SKM-1 (cell line): ENCODE data around the gene THSD4.
"Not testable (repeated sequence)": the region's sequence is repeated elsewhere in the genome, so short reads cannot be mapped to it uniquely, and the experiment has no call there.

ENCODE experiments used
- DNase-seq: peaks from one replicate; lab custom pipeline; 2025; ENCODE audit not compliant: unreplicated experiment; lab: John Stamatoyannopoulos, UW

THSD4 gene

DNA sequence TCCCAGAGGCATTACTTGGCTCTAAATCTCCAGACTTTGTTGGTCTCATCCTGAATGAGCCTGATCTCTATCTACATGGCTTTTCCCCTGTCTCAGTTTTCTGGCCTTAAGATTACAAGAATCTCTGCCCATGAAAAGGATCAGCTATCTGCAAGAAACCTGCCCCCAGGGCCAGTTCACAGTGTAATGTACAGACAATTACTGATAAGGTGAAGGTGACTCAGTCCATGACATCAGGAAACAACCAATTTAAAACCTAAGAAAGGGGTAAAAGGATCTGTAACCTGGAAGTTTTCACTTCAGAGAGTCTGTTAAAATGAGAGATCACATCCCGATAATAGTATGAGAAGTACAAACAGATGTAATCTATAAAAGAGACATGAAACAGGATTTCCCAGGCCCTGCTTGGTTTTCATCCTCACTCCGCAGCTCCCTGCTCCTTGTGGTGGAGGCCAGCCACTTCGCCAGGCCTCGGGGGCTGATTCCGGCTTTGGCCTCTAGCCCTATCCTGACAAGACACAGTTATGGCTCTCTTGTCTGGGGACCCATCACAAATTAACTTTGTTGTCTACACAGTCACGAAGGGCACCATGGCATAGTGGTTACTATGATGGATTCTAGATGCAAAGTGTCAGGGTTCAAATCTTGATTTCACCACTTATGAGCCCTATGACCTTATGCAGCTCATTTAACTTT lies 136.9 kb downstream of the THSD4 start:
- DNase-seq = no peak

GRCh38 chr15:71252740-71253047 lies 137.4 kb downstream of the THSD4 start:
- no peak for DNase-seq

DNA sequence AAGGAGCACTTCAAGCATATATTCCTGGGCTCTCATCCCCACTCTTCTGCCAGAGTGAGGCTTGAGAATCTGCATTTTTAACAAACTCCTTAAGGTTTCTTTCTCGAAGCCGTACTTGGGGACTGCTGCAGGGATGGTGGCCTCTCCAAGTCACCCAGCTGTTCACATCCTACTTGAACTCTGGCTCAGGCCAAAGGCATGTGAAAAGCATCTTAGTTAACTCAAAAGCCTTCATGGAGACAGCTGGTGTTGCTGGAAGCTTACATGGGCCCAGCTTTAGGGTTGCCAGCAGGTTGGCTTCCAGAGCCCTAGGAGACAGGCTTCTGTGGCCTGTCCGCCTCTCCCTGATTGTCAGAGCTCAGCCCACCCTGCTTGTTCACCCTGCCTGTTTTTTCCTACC lies 139.2 kb downstream of the THSD4 start:
- DNase-seq = no peak

GRCh38 chr15:71256934-71257664 lies 141.8 kb downstream of the THSD4 start:
- no peak for DNase-seq

- DNase-seq = no peak
Measured at GRCh38 chr15:71259866-71260265, 144.6 kb downstream of the THSD4 start.

GRCh38 chr15:71261418-71261817 lies 146.1 kb downstream of the THSD4 start:
- DNase-seq = no peak

DNA sequence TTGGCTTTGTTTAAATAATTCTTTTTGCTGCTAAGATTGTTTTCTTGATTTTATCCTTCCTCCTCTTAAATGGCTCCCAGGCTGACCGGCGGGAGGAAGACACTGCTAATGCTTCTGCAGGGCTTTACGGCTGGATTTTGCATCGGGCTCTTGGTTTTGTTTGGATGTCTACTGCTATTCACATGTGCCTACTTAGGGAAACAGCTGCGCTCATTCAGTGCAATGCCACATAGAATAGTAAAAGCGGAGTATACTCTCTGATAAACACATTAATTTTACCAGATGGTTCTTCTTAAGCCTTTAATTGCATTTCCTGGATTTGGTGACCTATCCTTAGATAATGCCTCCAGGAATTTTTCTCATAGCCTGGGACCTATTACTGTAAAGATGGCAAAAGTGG lies 146.6 kb downstream of the THSD4 start:
- no peak for DNase-seq

DNA sequence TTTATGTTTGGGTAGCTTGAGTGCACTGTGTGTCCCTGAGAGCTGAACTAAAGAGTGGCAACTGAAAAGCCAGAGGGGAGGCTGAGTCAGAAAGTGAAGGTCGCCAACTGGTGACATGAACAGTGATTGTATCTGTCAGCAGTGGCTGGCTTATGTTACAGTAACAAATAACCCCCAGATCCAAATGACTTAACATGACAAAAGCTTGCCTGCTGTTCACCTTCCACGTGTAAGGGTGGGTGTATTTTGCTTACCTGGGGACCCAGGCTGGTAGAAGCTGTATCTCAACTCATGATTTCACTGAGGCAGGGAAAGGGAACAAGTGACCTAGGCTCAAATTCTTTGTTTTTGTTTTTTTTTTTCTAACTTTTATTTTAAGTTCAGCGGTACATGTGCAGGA lies 147.3 kb downstream of the THSD4 start:
- no peak for DNase-seq

- not testable (repeated sequence) for DNase-seq
Measured at GRCh38 chr15:71265606-71266005, 150.3 kb downstream of the THSD4 start.

DNA sequence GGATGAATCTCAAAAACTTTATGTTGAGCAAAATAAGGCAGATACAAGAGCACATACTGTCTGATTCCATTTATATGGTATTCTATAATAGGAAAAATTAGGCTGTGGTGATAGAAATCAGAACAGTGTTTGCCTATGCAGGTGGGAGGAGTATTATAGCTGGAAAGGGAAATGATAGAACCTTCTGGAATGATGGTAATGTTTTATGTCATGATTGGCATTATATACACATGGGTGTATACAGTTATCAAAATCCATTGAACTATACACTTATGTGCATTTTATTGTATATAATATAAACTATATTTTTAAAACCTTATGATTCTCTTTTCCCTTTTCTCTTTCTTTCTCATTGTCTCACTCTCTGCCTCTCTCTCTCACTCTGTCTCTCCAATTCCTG lies 156.1 kb downstream of the THSD4 start:
- DNase-seq = no peak

DNA sequence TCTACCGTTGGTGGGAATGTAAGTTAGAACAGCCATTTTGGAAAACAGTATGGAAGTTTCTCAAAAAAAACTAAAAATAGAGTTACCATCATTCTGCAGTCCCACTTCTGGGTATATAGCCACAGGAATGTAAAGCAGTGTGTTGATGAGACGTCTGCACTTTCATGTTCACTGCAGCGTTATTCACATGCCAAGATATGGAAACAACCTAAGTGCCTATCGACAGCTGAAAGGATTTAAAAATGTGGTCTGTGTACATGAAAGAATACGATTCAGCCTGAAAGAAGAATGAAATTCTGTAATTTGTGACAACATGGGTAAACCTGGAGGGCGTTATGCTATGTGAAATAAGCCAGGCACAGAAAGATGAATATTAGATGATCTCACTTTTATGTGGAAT lies 157.7 kb downstream of the THSD4 start:
- no peak for DNase-seq

DNA sequence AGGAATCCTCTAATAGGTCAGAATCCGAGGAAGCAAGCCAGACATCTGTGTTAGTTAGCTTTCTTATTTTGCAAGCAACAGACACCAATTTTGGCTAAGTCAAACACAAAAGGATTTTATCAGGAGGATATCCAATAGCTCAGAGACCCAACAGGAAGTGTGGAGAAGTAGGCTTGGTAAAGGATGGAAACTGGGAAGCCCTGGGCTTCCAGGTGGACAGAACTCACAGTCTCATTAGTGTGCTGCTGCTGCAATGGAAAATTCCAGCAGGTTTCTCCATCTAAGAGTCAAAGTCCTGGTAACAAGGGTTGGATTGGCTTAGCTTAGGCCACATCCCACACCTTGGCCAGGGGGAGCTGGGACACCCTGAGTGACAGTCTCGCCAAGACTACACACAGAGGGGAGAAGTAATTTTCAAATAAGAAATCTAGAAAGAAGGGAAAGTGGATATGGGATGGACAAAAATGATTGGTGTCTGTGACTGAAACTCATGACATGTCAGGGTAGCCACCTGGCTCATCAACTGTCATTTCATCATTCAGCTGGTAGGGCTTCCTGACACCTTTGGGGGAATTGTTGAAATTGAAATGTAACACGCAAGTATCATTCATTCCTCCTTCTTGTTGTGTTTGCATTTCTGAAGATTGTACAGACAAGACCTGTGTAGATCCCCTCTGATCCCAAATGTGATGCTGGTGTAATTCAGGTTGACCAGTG lies 158.6 kb downstream of the THSD4 start:
- no peak for DNase-seq

DNA sequence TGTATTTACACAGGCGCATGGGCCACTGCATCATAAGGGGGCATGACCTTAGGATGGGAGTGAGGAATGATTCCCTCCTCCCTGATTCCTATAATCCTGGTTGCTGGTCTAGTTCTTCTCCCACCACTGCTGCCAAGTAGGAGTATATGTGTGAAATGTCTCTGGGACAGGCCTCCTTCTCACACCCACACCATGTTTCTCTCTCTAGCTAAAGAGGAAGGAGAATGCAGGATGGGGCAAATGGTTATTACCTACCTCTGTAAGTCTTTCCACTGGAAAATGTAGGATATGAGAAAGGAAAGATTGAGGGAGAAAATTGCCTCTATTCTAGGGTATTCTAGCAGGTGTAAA lies 159.2 kb downstream of the THSD4 start:
- no peak for DNase-seq

DNA sequence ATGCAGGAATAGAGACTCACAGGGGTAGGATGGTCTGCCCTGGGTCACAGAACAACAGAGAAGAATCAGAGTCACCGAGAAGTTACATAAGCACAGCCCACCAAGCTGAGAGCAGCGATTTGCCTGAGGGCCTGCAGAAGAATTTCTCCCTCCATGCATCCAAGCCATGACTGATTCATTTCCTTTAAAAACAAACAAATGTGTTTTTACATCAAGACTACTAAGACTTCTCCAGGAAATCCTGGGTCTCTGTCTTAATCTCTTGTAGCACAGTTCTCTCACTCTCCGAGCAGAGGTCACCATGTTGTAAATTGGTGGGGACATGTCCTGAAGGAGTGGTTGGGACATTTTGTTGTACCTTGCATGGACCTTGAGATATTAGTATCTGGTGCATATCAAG lies 159.8 kb downstream of the THSD4 start:
- DNase-seq = no peak

DNA sequence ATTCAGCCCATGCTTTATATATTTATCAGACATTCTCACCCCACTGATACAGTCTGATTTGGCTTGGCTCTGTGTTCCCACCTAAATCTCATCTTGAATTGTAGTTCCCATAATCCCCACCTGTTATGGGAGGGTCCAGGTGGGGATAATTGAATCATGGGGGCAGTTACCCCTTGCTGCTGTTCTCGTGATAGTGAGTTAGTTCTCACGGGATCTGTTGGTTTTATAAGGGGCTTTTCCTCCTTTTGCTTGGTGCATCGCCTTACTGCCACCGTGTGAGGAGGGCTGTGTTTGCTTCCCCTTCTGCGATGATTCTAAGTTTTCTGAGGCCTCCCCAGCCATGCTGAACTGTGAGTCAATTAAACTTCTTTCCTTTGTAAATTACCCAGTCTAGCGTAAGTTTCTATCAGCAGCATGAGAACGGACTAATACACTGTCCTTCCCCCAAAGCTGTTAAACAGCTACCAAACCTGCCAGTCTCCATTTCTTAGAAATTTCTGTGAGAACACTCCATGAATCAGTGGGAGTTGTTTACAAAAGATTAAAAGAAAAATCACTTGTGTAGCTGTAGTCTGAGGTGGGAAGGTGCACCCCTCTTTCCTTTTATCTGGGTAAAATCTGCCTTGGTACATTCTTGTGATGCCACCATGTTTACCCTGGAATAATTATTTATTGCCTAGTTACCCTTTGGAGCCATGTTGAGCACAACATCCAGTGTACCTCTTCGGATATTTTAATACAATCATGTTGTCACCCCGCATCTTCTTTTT lies 160.5 kb downstream of the THSD4 start:
- no peak for DNase-seq

- no peak for DNase-seq
Measured at GRCh38 chr15:71276336-71276665, 161.0 kb downstream of the THSD4 start.

- DNase-seq = peak; percentile 52
Measured at GRCh38 chr15:71278989-71279756, 163.9 kb downstream of the THSD4 start.

DNA sequence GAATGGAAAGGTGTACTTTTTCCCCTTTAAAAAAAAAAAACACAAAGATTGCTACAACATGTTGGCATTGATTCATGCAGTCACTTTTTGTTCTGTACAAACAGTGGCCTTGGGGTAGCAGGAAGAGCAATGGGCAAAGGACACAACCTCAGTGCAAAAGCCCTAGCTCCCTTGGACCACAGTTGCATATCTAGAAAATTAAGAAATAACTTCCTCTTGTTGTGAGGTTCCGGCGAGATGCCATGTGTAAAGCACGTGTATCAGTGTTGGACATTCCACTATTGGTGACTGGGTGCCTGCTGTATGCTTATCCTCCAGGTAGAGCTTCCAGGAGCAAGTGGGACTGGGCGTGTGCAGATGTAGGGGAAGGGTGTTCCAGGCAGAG lies 164.5 kb downstream of the THSD4 start:
- no peak for DNase-seq

DNA sequence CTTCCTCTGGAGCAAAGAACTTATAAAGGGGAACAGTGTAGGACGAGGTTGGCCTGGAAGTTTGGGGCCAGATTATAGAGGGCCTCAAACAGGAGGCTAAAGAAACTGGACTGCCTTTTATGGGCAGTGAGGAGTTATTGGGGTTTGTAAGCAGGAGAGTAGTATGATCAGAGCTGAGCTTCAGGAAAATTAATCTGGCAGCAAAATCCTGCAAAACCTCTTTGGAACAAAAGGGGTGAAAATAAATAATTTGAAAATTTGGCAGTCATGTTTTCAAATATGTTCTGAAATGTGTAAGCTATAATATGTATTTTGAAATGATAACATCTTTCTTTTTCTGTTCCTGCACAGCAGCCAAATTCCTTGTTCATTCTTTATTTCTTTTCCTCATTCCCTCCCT lies 164.9 kb downstream of the THSD4 start:
- no peak for DNase-seq

- DNase-seq = no peak
Measured at GRCh38 chr15:71281256-71281655, 166.0 kb downstream of the THSD4 start.

GRCh38 chr15:71282076-71282475 lies 166.8 kb downstream of the THSD4 start:
- DNase-seq = no peak
